Measurements from ENCODE around the gene BCAS1. TPM values are rescaled to one million over a fixed set of nuclear protein-coding genes. Genes with fewer than 3 reads are reported as not detected.

BCAS1 gene
- total RNA-seq, 1 donor from 2014 or later = 2.8 TPM

- intact Hi-C loops (cut with DNase I) = no loop called here
- DNase-seq = no peak
- H3K4me1 ChIP-seq = no peaks in the 10 kb centered on the region
Measured at GRCh38 chr20:53990768-53991450, 79.5 kb downstream of the BCAS1 start.

GRCh38 chr20:53990003-53990402 is 80.4 kb downstream of the BCAS1 start:
- Histone ChIP-seq H3K27ac (no peak overlapping the region), H3K4me1 (no peaks in the 10 kb centered on the region), H3K4me3 (no peak overlapping the region), H3K36me3 (no peaks in the 10 kb centered on the region), H3K27me3 (ENCODE audit: low read depth) (no peaks in the 10 kb centered on the region), H3K9me3 (no peaks in the 10 kb centered on the region)
- no peak for TF ChIP-seq CTCF (IDR thresholded peaks at IDR 0.05)
- intact Hi-C loops (cut with DNase I) = no loop called here
- ATAC-seq = no peak
- DNase-seq = no peak

More at GRCh38 chr20:53990768-53991450, 79.5 kb downstream of the BCAS1 start:
- H3K27me3 ChIP-seq (ENCODE audit: low read depth) = no peaks in the 10 kb centered on the region
- H3K27ac ChIP-seq = no peak overlapping the region
- H3K4me3 ChIP-seq = no peak overlapping the region
- H3K36me3 ChIP-seq = no peaks in the 10 kb centered on the region
- ATAC-seq = no peak
- H3K9me3 ChIP-seq = no peaks in the 10 kb centered on the region
- no peak for TF ChIP-seq CTCF (IDR thresholded peaks at IDR 0.05)

- no peaks in the 10 kb centered on the region for H3K9me3 ChIP-seq
- no peaks in the 10 kb centered on the region for H3K36me3 ChIP-seq
- no peak overlapping the region for H3K4me3 ChIP-seq
- intact Hi-C loops (cut with DNase I) = no loop called here
- no peaks in the 10 kb centered on the region for H3K4me1 ChIP-seq
- no peak overlapping the region for H3K27ac ChIP-seq
- DNase-seq (no peak), ATAC-seq (no peak)
- TF ChIP-seq CTCF (IDR thresholded peaks at IDR 0.05) = no peak
- no peaks in the 10 kb centered on the region for H3K27me3 ChIP-seq (ENCODE audit: low read depth)
Measured at GRCh38 chr20:53989401-53989800, 81.0 kb downstream of the BCAS1 start.

GRCh38 chr20:53986037-53986650 is 84.2 kb downstream of the BCAS1 start:
- DNase-seq (no peak), ATAC-seq (no peak)
- Histone ChIP-seq H3K4me1 (no peaks in the 10 kb centered on the region), H3K27me3 (ENCODE audit: low read depth) (no peaks in the 10 kb centered on the region), H3K27ac (no peak overlapping the region), H3K9me3 (no peaks in the 10 kb centered on the region), H3K36me3 (no peaks in the 10 kb centered on the region), H3K4me3 (no peak overlapping the region)
- intact Hi-C loops (cut with DNase I) = no loop called here
- TF ChIP-seq CTCF (IDR thresholded peaks at IDR 0.05) = no peak

GRCh38 chr20:53985150-53985518 is 85.3 kb downstream of the BCAS1 start:
- no peak for TF ChIP-seq CTCF (IDR thresholded peaks at IDR 0.05)
- no peaks in the 10 kb centered on the region for H3K27me3 ChIP-seq (ENCODE audit: low read depth)
- no peak overlapping the region for H3K27ac ChIP-seq
- H3K9me3 ChIP-seq = no peaks in the 10 kb centered on the region
- H3K4me1 ChIP-seq = no peaks in the 10 kb centered on the region
- DNase-seq (no peak), ATAC-seq (no peak)
- no peak overlapping the region for H3K4me3 ChIP-seq
- intact Hi-C loops (cut with DNase I) = no loop called here
- no peaks in the 10 kb centered on the region for H3K36me3 ChIP-seq
